ENCODE measurements around the gene HSPA1B.

DNA sequence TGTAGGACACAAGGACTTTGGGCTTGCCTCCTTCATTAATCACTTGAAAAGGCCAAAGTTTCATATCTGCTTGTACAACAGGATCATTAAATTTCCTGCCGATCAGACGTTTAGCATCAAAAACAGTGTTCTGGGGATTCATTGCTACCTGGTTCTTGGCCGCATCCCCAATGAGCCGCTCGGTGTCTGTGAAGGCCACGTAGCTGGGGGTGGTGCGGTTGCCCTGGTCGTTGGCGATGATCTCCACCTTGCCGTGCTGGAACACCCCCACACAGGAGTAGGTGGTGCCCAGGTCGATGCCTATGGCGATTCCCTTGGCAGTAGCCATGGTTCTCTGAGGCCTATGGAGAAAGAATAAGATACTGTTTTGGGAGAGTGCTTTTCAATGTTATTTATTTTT lies 15.9 kb upstream of the HSPA1B start:
- no peak for TF ChIP-seq POLR2A (IDR thresholded peaks at IDR 0.05)
- TF ChIP-seq, protein P1, sequence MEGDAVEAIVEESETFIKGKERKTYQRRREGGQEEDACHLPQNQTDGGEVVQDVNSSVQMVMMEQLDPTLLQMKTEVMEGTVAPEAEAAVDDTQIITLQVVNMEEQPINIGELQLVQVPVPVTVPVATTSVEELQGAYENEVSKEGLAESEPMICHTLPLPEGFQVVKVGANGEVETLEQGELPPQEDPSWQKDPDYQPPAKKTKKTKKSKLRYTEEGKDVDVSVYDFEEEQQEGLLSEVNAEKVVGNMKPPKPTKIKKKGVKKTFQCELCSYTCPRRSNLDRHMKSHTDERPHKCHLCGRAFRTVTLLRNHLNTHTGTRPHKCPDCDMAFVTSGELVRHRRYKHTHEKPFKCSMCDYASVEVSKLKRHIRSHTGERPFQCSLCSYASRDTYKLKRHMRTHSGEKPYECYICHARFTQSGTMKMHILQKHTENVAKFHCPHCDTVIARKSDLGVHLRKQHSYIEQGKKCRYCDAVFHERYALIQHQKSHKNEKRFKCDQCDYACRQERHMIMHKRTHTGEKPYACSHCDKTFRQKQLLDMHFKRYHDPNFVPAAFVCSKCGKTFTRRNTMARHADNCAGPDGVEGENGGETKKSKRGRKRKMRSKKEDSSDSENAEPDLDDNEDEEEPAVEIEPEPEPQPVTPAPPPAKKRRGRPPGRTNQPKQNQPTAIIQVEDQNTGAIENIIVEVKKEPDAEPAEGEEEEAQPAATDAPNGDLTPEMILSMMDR (IDR thresholded peaks at IDR 0.05) = no peak

Data from tibial nerve (tissue), 3 donors.